Right forelimb (tissue), 1 donor: ENCODE measurements around the gene PODN.

Experiments used
- DNase-seq: peaks from one replicate; pipeline ENCODE4 v3.0.0-alpha.2; 2018

The PODN gene

DNA sequence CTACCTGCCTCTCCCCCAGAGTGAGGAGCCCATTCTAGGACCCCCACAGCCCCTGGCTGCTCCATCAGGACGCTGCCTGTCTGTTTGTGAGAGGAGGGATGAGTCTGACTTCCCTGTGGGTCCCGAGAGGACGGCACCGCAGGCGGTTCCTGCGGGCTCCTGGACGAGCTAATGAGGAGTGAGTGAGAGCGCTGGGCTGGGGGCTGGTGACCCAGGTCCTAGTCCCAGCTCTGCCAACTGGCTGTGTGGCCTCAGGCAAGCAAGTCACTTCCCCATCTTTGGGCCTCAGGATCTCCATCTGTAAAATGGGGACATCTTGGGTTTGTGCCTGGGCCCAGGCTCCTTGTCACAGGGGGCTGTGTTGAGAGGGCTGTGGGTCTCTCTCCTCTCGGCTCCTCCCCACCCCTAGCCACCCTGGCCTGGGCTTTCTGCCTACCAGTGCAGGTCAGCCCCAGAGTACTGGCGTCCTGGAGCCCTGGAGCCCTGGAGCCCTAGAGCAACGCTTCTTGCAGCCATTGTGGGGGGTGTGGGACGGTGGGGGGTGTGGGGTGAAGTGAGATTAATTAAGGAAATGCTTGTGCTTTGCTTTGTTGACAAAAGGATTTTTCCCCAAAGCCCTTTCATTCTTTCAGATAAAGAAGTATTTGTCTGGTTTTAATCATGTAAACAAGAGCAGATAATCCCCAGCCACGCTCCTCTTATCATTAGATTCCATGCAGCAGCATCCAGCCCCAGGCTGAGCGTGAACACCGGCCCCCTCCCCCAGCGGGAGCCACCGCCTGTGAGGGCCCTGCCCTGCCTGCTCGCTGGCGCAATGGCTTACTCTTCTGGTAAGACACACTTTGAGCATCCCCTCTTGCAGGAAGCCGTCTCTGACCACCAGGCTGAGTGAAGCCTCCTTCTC, 53.6 kb downstream of the PODN start:
- DNase-seq = no peak

DNA sequence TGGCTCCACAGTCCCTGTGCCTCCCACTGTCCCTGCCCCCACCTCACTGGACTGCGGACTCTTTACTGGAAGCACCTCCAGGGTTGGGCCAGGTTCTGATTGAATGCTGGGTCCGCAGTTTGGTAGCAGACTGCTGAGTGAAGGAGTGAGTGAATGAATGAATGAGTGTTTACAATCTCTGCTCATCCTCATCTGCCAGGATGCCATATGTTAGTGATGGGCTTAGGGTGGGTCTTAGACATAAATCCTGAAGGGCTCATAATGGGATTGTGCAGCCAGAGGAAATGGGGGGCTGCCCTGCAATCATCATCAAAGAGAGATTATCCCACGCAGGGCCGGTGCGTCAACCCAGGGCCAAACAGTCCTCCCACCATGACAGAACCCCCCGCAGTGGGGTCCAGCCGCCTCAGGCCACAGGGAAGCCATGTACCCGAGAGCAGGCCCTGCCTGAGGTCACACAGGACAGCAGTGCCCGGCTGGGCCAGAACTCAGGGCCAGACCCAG, 54.3 kb downstream of the PODN start:
- no peak for DNase-seq

DNA sequence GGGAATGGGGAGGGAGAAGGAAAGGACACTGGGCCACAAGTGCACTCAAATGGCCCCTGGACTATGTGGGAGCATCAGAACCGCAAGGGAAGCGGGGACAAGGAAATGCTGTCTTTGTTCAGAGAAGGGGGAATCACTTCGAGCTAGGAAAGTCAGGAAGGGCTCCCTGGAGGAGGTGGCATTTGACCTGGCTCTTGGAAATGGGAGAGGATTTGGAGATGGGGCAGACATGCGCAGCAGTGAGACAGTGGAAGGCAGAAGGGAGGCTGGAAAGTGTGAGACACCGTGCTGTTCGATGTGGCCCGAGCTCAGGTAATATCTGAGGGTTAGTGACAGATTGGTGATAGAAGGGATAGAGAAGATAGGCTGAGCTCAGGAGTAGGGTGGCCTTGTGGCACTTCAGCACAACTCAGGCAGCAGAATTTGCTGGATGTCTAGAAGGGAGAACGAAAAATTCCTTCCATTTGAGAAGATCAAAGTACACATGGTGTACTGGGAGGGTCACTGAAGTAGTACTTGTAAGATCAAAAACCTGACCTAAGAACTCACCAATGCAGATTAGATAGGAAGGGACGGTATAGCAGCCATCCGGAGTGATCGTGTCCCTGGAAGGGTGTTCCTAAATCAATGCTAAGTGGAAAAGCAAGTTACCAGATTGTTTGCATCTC, 55.1 kb downstream of the PODN start:
- DNase-seq = no peak

DNA sequence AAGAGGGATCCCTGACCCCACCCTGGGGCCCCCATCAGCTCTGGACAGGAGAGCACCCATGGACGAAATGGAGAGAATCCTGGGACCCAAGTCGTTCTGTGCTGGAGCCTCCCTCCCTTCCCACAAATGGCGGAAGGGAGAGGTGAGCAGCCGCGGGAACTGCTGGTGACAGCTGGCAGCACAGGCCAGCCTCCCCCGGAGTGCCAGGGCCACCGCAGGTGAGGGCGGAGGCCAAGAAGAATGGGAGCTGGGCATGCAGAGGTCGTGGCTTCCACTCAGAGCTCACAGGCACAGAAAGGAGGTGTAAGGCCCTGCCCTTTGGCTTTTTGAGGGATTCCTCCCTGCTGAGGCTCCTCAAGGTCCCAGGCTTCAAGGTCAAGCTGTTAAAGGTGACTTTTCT, 55.8 kb downstream of the PODN start:
- DNase-seq = no peak

DNA sequence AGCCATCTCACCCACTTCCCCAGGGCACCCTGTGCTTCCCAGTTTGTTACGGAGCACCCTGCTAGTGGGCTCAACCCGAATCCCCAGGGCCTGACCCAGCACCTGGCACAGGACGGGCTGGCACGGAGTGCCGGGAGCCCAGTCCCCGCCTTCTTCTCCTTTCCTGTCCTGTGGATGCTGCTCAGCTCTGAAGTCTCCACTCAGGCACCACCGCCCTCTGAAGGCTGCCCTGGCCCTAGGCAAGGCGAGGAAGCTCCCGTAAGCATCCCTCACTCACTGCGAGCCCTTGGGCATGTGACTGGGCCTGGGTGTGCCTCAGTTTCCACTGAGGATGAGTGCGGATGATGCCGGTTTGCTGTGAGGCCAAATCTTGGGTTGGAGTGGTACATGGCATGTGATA, 58.6 kb downstream of the PODN start:
- no peak for DNase-seq

DNA sequence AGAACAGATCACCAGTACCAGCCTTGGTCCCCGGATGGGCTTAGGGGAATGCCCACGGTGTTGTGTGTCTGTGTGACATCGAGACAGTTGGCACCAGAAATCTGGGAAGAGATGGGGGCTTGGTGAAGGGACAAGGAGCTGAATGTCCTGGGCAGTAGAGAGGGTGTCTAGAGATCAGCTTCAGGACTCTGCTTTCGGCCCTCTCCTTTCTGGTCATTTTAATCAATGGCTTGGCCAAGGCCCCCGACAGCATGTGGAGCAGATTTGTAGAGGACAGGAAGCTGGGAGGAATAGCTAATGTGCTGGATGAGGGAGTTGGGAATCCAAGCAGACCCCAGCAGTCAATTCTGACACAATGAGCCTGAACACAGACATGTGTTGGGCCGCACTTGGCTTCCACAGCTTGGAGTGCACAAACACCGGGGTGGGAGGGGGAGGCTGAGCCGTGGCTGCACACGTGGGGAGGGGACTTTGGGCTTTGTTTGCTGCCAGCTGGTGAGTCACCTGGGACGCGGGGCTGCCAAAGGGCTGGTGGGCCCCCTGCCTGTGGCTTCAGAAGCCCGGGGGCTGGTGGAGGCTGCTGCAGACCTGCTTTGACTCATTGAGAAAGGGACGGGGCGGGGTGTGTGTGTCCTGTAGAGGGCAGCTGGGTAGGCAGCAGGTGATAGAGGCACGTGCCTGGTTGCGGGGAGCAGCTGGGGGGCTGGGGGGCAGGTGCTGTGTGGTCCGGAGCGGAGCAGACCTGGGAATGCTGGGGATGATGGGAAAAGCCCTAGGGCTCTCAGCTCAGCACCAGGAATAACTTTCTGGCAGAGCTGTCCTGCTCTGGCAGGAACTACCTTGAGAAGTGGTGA, 59.5 kb downstream of the PODN start:
- DNase-seq = peak; percentile 86

DNA sequence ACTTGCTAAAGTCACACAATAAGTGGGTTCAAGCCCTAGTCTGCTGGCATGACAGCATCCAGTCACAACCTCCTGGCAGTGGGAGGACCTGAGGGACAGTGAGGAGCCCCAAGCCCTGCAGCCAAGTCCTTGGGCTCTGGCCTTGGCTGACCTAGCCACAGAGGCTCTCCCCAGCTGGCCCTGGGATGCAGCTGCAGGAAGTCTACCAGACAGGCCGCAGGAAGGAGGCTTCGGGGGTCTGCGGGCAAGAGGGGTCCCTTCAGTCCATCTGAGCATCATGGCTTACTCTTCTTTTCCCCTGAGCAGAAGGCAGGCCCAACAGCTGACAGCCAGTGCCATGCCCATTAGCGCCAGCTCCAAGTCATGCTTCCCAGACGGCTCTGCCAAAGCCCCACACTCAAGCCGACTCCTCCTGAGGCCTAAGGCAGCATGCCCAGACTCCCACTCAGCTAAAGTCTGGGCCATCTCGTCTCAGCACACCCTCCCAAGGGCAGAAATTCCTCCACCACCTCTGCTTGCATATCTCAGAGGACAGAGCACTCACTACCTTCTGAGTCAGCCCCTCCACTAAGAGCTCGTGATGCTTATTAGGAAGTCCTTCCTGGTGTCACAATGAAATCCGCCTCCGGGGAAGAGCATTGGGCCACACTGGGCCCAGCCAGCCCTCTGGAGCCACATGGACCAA, 60.3 kb downstream of the PODN start:
- no peak for DNase-seq

DNA sequence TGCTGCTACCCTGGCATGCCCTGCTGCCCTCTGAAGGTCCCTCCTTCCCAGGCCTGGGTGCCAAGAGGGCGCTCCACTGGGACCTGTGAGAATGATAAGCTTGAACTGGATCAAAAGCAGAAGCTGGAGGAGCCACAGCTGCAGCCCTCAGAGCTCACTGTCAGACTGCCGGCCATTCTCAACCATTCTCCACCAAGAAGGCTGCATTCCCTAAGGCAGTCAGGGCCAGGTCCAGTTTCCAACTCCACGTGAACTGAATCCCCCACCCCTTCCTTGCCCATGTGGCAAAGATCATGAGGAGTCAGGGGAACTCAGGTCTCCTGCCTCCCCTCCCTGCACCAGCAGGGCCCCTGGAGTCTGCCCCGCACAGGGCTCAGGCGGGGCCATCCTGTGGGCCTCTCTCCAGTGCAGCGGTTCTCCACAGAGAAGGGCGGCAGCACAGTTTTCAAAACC, 61.0 kb downstream of the PODN start:
- DNase-seq = no peak

DNA sequence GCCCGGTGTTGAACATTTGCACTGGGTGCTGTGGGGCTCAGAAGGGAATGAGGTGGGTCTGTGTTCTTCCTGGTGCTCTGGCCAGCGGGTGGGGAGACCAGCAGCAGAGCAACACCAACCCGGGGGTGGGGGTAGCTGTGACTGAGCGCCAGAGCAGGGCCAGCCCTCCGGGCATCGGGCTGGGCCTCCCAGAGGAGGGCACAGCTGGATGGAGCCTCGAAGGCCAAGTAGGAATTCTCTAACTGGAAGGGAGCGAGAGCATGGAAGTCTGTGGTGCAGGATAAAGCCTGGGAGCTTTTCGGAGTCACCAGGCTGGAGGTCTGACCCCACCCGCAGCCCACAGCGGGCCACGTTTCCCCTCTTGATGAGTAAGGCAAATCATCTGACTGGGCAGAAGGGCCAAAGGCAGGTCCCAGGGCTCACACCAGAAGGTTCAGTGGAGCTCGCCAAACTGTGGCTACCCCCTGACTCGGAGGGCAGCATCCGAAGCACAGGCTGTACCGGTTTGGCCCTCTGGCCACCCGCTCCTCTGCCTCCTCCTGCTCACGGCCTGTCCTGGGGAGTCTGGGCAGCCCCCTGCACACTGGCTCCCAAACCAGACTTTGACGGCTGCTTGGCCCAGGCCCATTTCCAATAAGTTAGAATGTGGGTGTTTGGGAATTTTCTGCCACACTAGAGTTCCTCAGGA, 61.6 kb downstream of the PODN start:
- peak; percentile 60 for DNase-seq

DNA sequence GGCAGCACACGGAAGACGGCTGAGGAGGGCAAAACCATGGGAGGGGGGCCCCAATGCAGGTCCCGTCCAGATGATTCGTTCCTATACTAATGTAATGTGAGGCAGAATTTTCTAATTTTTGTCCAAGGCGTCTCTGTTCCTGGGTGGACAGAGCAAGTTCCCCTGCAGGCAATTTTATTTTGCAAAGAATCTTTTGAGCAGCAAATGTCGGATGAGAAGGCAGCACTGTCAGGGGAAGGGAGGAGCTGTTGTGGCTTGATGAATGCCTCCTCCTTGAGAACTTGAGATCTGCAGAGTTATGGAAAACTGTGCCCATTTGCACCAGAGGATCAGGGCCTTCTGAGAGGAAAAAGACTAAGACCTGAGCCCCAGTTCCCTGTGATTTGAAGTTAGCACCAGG, 63.1 kb downstream of the PODN start:
- no peak for DNase-seq

DNA sequence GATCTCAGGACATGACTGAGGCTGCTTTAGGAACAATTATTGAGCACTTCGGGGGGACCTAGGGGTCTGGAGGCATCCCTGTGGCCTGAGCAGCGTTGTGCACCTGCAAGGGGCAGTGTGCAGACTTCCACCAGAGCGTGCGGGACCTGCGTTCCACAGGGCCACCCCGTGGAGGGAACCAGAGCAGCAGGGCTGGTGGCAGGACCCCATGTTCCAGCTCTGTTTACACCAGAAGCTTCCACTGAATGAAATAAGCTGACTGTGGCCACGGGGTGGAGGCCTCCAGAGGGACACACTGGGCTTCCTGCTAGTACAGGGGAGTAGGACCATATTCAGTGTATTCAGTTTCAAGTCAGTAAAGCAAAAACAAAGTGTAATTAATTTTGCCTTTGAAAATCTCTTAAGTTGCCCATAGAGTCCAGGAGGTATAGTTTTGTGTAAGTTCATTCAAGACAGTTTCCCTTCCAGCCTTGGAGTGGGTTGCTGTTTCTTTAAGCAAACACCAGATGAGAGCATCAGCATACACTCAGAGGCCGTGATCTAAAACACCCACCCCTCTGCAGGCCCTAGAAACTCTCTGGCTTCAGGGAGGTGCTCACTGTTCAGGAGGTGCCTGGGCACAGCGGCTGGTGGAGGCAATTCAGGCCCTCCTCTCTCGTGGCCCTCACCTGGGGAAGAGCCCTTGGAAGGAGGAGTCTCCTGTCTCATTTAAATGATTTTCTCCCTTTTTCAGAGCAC, 63.8 kb downstream of the PODN start:
- DNase-seq = peak; percentile 13

DNA sequence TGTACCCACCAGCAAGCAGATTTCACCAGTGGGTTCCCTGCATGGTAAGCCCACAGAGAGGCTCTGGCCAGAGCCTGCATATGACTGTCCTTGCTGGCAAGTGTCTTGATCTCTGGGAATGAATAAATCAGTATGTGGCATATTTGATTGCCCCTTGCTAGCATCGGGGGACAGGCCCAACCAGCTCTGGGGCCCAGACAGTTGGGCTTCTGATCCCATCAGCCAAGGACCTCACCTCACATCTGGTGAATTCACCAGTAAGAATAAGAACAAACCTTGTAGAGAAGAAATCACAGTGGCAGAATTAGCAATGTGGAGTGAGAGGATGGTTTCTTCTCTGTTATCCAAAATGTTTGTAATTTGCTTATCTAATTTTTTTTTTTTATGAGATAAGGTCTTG, 64.5 kb downstream of the PODN start:
- no peak for DNase-seq

DNA sequence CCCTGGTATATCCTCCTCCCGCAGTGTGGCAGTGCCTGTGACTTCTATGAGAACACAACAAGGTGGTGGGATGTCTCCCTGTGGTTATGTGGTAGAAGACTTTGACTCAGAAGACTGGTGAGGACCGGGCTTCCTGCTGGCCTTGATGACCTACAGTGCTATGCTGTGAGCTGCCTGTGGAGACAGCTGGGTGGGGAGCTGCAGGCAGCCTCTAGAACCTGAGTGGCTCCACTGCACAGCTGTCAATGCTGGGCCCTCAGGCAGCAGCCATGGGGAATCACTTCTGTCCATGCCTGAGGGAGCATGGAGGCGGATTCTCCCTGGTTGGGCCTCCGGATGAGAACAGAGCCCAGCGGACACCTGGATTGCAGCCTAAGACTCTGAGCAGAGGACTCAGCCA, 65.5 kb downstream of the PODN start:
- peak; percentile 35 for DNase-seq

DNA sequence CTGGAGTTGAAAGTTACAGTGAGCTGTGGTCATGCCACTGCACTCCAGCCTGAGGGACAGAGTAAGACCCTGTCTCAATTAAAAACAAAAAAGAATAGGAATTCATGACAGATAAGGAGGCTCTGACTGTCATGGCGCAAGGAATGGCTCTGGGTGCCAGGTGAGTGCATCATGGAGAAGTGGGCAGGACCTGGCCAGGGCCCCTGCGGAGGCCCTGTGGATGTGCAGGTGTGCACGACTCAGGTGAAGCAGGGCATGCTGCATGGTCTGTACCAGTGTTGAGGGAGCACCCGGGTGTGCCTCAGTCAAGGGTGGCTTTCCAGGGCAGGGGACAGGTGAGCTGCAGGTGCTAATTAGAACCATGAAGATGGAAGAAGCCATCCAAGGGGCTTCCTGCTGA, 66.4 kb downstream of the PODN start:
- peak; percentile 19 for DNase-seq

DNA sequence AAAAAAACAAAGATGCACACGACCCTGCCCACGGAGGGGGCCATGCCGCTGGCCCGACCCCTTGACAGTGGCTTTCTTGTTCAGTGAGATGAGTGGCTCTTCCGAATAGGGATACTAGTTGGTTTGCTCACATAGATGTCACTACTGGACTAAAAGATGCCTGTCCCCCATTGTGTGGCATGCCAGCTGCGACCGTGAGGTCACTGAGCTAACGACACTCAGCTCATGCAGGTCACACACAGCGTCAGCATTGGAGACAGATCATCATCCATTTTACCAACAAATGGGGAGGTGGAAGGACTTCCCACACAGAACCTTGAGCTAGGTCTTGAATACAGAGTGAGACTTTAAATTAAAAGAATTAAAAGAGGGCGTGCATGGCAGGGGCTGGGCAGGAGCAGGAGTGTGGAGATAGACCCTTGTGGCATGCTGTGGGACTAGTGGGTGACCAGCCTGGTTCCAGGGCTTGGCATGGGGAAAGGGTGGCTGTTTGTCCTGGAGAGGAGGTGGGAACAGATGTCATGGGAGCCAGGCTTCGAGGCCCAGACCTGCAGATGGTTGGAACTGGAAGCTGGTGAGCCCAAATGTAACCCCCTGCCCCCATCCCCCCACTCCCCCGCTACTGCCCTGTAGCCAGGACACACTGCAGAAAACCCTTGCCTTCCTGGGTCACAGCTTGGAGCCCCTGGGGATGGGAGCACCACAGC, 68.0 kb downstream of the PODN start:
- DNase-seq = peak; percentile 34

DNA sequence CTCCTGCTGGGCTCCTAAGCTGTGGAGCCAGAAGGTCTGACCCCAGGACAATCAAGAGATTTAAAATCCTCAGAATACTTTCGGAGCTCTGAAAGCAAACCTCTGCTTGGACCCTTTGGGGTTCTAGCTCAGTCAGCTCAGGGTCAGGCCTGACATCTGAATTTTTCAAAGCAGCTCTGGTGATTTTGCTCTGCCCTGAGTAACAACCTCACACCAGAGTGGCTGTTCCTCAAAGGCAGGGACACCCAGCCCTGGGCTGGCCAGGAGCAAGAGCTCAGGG, 68.5 kb downstream of the PODN start:
- no peak for DNase-seq

DNA sequence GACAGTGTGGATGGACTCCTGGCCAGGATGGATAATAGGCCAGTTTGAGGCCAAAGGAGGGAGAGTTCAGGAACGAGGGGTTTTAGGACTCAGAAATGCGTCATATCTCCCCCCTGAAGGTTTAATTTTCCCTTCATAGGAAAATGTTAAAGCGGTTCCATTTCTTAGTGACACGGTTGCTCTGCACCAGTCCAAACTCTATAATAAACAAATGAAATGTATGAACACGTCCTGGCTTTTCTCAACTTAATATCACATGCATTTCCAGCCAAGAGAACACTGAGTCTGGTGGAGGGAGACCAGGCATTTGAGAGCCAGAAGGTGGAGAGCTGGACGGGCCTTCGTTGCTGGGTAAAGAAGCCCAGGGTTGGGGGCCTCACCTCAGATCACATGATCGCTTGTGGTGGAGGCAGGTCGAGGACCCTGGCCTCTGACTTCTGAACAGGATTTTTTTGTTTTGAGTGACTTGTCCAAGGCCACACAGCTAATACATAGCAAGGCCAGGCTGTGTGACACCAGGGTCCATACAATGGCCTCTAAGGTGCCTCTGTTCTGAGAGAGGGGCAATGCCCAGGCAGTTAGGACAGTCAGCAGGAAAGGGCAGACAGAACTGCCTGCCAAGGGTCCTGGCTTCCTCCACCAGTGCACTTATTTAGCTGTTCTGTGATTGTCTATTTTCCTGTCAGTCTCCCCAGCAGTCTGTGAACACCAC, 69.0 kb downstream of the PODN start:
- peak; percentile 30 for DNase-seq

DNA sequence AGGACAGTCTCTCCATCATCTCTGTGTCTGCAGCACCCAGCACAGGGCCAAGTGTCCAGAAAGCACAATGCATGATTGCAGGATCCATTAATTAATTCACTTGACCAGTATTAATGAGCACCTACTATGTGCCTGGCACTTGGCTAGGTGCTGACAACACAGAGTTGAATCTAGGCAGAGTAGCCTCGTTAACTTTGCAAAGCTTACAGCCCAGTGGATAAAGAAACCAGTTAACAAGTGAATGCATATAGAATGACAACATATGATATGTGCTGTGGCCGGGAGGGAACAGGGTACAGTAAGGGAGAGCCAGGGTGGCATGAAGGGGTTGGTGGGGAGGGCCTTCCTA, 69.6 kb downstream of the PODN start:
- DNase-seq = no peak

DNA sequence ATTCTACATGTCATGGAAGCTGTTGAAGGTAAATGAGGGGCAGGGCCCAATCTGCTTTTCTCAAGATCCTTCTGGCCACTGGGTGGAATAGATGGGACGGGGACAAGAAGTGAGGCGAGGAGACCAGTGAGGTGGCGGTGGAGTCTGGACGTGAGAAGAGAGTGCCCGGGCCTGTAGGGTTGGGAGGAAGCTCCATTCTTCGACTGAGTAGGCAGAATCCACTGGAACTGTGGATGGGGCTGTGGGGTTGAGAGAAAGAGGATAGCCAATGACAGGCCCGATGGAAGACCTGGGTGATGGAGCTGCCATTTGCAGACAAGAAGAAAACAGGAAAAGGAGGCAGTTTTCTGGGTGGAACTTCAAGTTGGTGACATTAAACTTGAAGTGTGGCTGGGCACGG, 70.2 kb downstream of the PODN start:
- no peak for DNase-seq
